ENCODE data around the gene LILRA2. TPM values are rescaled to one million over a fixed set of nuclear protein-coding genes. Genes with fewer than 3 reads are reported as not detected.

Gene LILRA2
- total RNA-seq, 1 experiment from 2014 or later = not detected

DNA sequence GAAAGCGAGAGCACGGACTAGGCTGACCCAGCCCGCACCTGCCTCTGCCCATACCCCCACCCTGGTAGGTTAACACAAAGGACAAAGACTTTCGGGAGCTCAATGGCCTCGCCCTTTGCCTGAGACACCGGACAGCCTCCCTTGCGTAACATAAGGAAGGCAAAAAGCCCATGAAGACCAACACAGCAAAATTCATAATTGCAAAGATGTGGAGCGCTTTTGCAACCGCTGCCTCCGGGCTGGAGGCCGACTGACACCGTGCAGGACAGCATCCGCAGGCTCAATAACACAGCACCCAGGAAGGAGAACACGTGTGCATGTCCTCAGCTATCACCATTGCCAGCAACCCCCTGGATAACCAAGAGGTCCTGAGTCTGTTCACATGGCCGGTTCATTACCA, 35.2 kb downstream of the LILRA2 start (continued):
- no peak for TF ChIP-seq NFYB (CRISPR knock-in tag; conservative IDR thresholded peaks at IDR 0.05; ENCODE audit: low read depth)
- TF ChIP-seq, protein P1, sequence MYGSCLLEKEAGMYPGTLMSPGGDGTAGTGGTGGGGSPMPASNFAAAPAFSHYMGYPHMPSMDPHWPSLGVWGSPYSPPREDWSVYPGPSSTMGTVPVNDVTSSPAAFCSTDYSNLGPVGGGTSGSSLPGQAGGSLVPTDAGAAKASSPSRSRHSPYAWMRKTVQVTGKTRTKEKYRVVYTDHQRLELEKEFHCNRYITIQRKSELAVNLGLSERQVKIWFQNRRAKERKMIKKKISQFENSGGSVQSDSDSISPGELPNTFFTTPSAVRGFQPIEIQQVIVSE (CRISPR knock-in tag; IDR thresholded peaks at IDR 0.05; ENCODE audit: borderline replicate concordance) = no peak
- no peak for TF ChIP-seq KAT7 (CRISPR knock-in tag; IDR thresholded peaks at IDR 0.05; ENCODE audit: borderline replicate concordance)
- no peak for TF ChIP-seq NR1H2 (CRISPR knock-in tag; IDR thresholded peaks at IDR 0.05)

DNA sequence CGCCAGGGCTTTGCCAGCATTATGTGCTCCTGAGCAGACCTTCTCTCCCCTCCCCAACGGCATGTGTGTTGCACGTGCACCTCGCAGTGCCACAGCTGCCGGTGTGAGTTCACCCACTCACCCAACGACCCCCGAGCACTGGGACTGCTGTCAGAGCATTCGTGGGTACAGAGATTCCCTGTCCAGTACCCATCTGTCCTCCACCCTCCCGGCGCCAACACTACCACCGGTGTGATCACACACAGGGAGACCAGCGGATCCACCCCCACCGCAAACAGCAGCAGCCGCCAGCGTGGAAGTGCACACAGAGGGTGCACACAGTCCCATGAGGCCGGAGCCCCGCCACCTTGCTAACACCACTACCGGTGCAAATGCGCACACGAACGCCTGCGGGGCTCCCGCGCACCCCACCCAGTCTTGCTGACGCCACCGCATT, 35.8 kb downstream of the LILRA2 start:
- ATAC-seq = no peak
- POLR2A ChIA-PET = no interaction called here
- H3K9me3 Mint-ChIP-seq = peaks cover 92% of the 10 kb centered on the region

More for the DNA sequence above, 35.8 kb downstream of the LILRA2 start:
- peaks cover 9% of the 10 kb centered on the region; the same call in 1 of the 2 replicates for H3K27me3 Mint-ChIP-seq (ENCODE audit: low read depth)
- TF ChIP-seq, protein P1 (CRISPR knock-in tag; IDR thresholded peaks at IDR 0.05; ENCODE audit: borderline replicate concordance) = no peak
- TF ChIP-seq, protein P2, sequence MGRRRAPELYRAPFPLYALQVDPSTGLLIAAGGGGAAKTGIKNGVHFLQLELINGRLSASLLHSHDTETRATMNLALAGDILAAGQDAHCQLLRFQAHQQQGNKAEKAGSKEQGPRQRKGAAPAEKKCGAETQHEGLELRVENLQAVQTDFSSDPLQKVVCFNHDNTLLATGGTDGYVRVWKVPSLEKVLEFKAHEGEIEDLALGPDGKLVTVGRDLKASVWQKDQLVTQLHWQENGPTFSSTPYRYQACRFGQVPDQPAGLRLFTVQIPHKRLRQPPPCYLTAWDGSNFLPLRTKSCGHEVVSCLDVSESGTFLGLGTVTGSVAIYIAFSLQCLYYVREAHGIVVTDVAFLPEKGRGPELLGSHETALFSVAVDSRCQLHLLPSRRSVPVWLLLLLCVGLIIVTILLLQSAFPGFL (CRISPR knock-in tag; IDR thresholded peaks at IDR 0.05; ENCODE audit: borderline replicate concordance) = no peak
- TF ChIP-seq JAZF1 (CRISPR knock-in tag; IDR thresholded peaks at IDR 0.05) (no peak), ESRRA (CRISPR knock-in tag; IDR thresholded peaks at IDR 0.05; ENCODE audit: borderline replicate concordance) (no peak), RORB (CRISPR knock-in tag; IDR thresholded peaks at IDR 0.05) (no peak), NR1H2 (CRISPR knock-in tag; IDR thresholded peaks at IDR 0.05) (no peak), NFYB (CRISPR knock-in tag; conservative IDR thresholded peaks at IDR 0.05; ENCODE audit: low read depth) (no peak), NR2C2 (CRISPR knock-in tag; IDR thresholded peaks at IDR 0.05) (no peak), TP53 (CRISPR knock-in tag; IDR thresholded peaks at IDR 0.05) (no peak), JUN (CRISPR knock-in tag; IDR thresholded peaks at IDR 0.05) (no peak), ZNF138 (CRISPR knock-in tag; conservative IDR thresholded peaks at IDR 0.05) (no peak), ATF1 (CRISPR knock-in tag; IDR thresholded peaks at IDR 0.05) (no peak)
- TF ChIP-seq, protein P3, sequence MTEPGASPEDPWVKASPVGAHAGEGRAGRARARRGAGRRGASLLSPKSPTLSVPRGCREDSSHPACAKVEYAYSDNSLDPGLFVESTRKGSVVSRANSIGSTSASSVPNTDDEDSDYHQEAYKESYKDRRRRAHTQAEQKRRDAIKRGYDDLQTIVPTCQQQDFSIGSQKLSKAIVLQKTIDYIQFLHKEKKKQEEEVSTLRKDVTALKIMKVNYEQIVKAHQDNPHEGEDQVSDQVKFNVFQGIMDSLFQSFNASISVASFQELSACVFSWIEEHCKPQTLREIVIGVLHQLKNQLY (CRISPR knock-in tag; IDR thresholded peaks at IDR 0.05) = no peak
- TF ChIP-seq, protein P4, sequence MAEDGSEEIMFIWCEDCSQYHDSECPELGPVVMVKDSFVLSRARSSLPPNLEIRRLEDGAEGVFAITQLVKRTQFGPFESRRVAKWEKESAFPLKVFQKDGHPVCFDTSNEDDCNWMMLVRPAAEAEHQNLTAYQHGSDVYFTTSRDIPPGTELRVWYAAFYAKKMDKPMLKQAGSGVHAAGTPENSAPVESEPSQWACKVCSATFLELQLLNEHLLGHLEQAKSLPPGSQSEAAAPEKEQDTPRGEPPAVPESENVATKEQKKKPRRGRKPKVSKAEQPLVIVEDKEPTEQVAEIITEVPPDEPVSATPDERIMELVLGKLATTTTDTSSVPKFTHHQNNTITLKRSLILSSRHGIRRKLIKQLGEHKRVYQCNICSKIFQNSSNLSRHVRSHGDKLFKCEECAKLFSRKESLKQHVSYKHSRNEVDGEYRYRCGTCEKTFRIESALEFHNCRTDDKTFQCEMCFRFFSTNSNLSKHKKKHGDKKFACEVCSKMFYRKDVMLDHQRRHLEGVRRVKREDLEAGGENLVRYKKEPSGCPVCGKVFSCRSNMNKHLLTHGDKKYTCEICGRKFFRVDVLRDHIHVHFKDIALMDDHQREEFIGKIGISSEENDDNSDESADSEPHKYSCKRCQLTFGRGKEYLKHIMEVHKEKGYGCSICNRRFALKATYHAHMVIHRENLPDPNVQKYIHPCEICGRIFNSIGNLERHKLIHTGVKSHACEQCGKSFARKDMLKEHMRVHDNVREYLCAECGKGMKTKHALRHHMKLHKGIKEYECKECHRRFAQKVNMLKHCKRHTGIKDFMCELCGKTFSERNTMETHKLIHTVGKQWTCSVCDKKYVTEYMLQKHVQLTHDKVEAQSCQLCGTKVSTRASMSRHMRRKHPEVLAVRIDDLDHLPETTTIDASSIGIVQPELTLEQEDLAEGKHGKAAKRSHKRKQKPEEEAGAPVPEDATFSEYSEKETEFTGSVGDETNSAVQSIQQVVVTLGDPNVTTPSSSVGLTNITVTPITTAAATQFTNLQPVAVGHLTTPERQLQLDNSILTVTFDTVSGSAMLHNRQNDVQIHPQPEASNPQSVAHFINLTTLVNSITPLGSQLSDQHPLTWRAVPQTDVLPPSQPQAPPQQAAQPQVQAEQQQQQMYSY (CRISPR knock-in tag; IDR thresholded peaks at IDR 0.05) = no peak
- TF ChIP-seq, protein P5, sequence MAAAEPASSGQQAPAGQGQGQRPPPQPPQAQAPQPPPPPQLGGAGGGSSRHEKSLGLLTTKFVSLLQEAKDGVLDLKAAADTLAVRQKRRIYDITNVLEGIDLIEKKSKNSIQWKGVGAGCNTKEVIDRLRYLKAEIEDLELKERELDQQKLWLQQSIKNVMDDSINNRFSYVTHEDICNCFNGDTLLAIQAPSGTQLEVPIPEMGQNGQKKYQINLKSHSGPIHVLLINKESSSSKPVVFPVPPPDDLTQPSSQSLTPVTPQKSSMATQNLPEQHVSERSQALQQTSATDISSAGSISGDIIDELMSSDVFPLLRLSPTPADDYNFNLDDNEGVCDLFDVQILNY (CRISPR knock-in tag; IDR thresholded peaks at IDR 0.05) = no peak
- TF ChIP-seq, protein P6, sequence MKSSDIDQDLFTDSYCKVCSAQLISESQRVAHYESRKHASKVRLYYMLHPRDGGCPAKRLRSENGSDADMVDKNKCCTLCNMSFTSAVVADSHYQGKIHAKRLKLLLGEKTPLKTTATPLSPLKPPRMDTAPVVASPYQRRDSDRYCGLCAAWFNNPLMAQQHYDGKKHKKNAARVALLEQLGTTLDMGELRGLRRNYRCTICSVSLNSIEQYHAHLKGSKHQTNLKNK (CRISPR knock-in tag; IDR thresholded peaks at IDR 0.05) = no peak
- TF ChIP-seq, protein P7, sequence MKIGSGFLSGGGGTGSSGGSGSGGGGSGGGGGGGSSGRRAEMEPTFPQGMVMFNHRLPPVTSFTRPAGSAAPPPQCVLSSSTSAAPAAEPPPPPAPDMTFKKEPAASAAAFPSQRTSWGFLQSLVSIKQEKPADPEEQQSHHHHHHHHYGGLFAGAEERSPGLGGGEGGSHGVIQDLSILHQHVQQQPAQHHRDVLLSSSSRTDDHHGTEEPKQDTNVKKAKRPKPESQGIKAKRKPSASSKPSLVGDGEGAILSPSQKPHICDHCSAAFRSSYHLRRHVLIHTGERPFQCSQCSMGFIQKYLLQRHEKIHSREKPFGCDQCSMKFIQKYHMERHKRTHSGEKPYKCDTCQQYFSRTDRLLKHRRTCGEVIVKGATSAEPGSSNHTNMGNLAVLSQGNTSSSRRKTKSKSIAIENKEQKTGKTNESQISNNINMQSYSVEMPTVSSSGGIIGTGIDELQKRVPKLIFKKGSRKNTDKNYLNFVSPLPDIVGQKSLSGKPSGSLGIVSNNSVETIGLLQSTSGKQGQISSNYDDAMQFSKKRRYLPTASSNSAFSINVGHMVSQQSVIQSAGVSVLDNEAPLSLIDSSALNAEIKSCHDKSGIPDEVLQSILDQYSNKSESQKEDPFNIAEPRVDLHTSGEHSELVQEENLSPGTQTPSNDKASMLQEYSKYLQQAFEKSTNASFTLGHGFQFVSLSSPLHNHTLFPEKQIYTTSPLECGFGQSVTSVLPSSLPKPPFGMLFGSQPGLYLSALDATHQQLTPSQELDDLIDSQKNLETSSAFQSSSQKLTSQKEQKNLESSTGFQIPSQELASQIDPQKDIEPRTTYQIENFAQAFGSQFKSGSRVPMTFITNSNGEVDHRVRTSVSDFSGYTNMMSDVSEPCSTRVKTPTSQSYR (CRISPR knock-in tag; IDR thresholded peaks at IDR 0.05) = no peak
- TF ChIP-seq, protein P8, sequence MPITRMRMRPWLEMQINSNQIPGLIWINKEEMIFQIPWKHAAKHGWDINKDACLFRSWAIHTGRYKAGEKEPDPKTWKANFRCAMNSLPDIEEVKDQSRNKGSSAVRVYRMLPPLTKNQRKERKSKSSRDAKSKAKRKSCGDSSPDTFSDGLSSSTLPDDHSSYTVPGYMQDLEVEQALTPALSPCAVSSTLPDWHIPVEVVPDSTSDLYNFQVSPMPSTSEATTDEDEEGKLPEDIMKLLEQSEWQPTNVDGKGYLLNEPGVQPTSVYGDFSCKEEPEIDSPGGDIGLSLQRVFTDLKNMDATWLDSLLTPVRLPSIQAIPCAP (CRISPR knock-in tag; IDR thresholded peaks at IDR 0.05) = no peak
- no peak overlapping the region for H3K4me3 Mint-ChIP-seq
- H3K4me1 Mint-ChIP-seq = no peaks in the 10 kb centered on the region
- CTCF ChIA-PET = no interaction called here
- DNase-seq (ENCODE audit: low spot score) = no peak
- no peak overlapping the region for H3K27ac Mint-ChIP-seq
- H3K36me3 Mint-ChIP-seq = peaks cover 68% of the 10 kb centered on the region

Data from WTC11 (cell line).